ENCODE data around the gene PRM1. TPM values are rescaled to one million over a fixed set of nuclear protein-coding genes. Genes with fewer than 3 reads are reported as not detected.

PRM1 gene
- total RNA-seq, 1 experiment from 2014 or later, result not detected

GRCh38 chr16:11303405-11304138 lies 22.4 kb upstream of the PRM1 start:
- Mint-ChIP-seq H3K4me3 (ENCODE audit: unreplicated experiment) (no peak overlapping the region), H3K36me3 (ENCODE audit: insufficient read depth, unreplicated experiment) (no peaks in the 10 kb centered on the region), H3K27me3 (ENCODE audit: insufficient read depth, unreplicated experiment) (no peaks in the 10 kb centered on the region), H3K27ac (ENCODE audit: unreplicated experiment) (no peak overlapping the region), H3K4me1 (ENCODE audit: low read depth, unreplicated experiment) (no peaks in the 10 kb centered on the region), H3K9me3 (ENCODE audit: unreplicated experiment) (no peaks in the 10 kb centered on the region)
- H3K4me3 ChIP-seq (ENCODE audit: low read depth, low read length), result no peak overlapping the region
- intact Hi-C loops (cut with micrococcal nuclease; ENCODE audit: unreplicated experiment), result no loop called here
- ChIA-PET POLR2A (no interaction called here), CTCF (no interaction called here)
- H3K9me3 ChIP-seq, result no peaks in the 10 kb centered on the region
- no TSS peak for BruUV-seq (replicated peaks)
- TF ChIP-seq, protein P1, sequence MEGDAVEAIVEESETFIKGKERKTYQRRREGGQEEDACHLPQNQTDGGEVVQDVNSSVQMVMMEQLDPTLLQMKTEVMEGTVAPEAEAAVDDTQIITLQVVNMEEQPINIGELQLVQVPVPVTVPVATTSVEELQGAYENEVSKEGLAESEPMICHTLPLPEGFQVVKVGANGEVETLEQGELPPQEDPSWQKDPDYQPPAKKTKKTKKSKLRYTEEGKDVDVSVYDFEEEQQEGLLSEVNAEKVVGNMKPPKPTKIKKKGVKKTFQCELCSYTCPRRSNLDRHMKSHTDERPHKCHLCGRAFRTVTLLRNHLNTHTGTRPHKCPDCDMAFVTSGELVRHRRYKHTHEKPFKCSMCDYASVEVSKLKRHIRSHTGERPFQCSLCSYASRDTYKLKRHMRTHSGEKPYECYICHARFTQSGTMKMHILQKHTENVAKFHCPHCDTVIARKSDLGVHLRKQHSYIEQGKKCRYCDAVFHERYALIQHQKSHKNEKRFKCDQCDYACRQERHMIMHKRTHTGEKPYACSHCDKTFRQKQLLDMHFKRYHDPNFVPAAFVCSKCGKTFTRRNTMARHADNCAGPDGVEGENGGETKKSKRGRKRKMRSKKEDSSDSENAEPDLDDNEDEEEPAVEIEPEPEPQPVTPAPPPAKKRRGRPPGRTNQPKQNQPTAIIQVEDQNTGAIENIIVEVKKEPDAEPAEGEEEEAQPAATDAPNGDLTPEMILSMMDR (IDR thresholded peaks at IDR 0.05; ENCODE audit: insufficient read depth in 1 of 2, low read depth in 1 of 2, low read length in 1 of 2, severe bottlenecking in 1 of 2, unreplicated experiment in 1 of 2), result no peak
- no peaks in the 10 kb centered on the region for H3K4me1 ChIP-seq
- no peaks in the 10 kb centered on the region for H3K36me3 ChIP-seq (ENCODE audit: control insufficient read depth, insufficient read depth, low read length)
- DNase-seq, result no peak
- H3K27me3 ChIP-seq (replicated peaks; ENCODE audit: control insufficient read depth, insufficient read depth, low read length), result no peaks in the 10 kb centered on the region

GRCh38 chr16:11302977-11303376 lies 21.8 kb upstream of the PRM1 start:
- TF ChIP-seq, protein P1 (IDR thresholded peaks at IDR 0.05; ENCODE audit: insufficient read depth in 1 of 2, low read depth in 1 of 2, low read length in 1 of 2, severe bottlenecking in 1 of 2, unreplicated experiment in 1 of 2), result no peak
- DNase-seq, result no peak
- no TSS peak for BruUV-seq (replicated peaks)
- intact Hi-C loops (cut with micrococcal nuclease; ENCODE audit: unreplicated experiment), result no loop called here
- CTCF ChIA-PET, result no interaction called here
- Histone ChIP-seq H3K27me3 (replicated peaks; ENCODE audit: control insufficient read depth, insufficient read depth, low read length) (no peaks in the 10 kb centered on the region), H3K36me3 (ENCODE audit: control insufficient read depth, insufficient read depth, low read length) (no peaks in the 10 kb centered on the region), H3K4me1 (no peaks in the 10 kb centered on the region), H3K4me3 (ENCODE audit: low read depth, low read length) (no peak overlapping the region), H3K9me3 (no peaks in the 10 kb centered on the region)
- H3K4me3 Mint-ChIP-seq (ENCODE audit: unreplicated experiment), result no peak overlapping the region
- H3K27ac Mint-ChIP-seq (ENCODE audit: unreplicated experiment), result no peak overlapping the region
- H3K27me3 Mint-ChIP-seq (ENCODE audit: insufficient read depth, unreplicated experiment), result no peaks in the 10 kb centered on the region
- no peaks in the 10 kb centered on the region for H3K9me3 Mint-ChIP-seq (ENCODE audit: unreplicated experiment)
- POLR2A ChIA-PET, result no interaction called here
- no peaks in the 10 kb centered on the region for H3K4me1 Mint-ChIP-seq (ENCODE audit: low read depth, unreplicated experiment)
- H3K36me3 Mint-ChIP-seq (ENCODE audit: insufficient read depth, unreplicated experiment), result no peaks in the 10 kb centered on the region

DNA sequence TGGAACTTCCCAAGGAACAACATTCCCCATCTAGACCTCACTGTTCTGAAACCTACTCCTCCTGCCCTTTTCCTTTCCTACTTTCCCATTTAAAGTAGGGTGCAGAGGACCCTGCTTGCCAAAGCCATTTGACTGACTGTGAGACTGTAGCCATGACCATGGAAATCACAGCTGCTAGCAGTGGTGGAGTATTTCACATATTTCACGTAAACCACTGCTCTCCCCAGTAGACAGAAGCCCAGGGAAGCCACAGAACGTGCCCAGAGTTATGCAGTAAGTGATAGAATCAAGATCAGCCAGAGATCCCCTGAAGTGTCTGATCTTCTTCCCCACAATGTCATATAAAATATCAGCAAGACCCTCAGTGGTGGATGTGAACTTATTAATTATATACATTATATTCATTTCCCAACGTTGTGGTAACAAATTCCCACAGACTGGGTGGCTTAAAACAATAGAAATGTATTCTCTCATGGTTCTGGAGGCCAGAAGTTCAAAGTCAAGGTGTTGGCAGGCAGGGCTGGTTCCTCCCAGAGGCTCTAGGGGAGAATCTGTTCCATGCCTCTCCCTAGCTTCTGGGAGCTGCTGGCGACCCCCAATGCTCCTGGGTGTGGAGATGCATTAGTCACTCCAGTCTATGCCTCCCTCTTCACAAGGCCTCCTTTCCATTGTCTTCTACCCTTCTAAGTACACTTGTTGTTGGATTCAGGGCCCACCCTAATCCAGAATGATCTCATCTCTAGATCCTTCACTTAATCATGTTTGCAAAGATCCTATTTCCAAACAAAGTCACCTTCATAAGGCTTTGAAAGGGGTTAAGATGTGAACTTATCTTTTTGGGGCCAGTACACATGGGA lies 20.7 kb upstream of the PRM1 start:
- Histone ChIP-seq H3K36me3 (ENCODE audit: control insufficient read depth, insufficient read depth, low read length) (no peaks in the 10 kb centered on the region), H3K9me3 (no peaks in the 10 kb centered on the region), H3K4me1 (peaks cover 7% of the 10 kb centered on the region), H3K27me3 (replicated peaks; ENCODE audit: control insufficient read depth, insufficient read depth, low read length) (no peaks in the 10 kb centered on the region), H3K4me3 (ENCODE audit: low read depth, low read length) (no peak overlapping the region)
- no peak for DNase-seq
- intact Hi-C loops (cut with micrococcal nuclease; ENCODE audit: unreplicated experiment), result no loop called here
- H3K27me3 Mint-ChIP-seq (ENCODE audit: insufficient read depth, unreplicated experiment), result no peaks in the 10 kb centered on the region
- no TSS peak for BruUV-seq (replicated peaks)
- no peak overlapping the region for H3K4me3 Mint-ChIP-seq (ENCODE audit: unreplicated experiment)
- no peak overlapping the region for H3K27ac Mint-ChIP-seq (ENCODE audit: unreplicated experiment)
- no peaks in the 10 kb centered on the region for H3K9me3 Mint-ChIP-seq (ENCODE audit: unreplicated experiment)
- no peaks in the 10 kb centered on the region for H3K36me3 Mint-ChIP-seq (ENCODE audit: insufficient read depth, unreplicated experiment)
- POLR2A ChIA-PET, result interaction anchor here (0.5 kb wide), 1 partner anchor 531 kb away, joined by 9 read pairs; no protein-coding TSS in a partner anchor
- TF ChIP-seq, protein P1 (IDR thresholded peaks at IDR 0.05; ENCODE audit: insufficient read depth in 1 of 2, low read depth in 1 of 2, low read length in 1 of 2, severe bottlenecking in 1 of 2, unreplicated experiment in 1 of 2), result no peak
- CTCF ChIA-PET, result no interaction called here
- H3K4me1 Mint-ChIP-seq (ENCODE audit: low read depth, unreplicated experiment), result no peaks in the 10 kb centered on the region
